ENCODE measurements around the gene RPS6KA5.

DNA sequence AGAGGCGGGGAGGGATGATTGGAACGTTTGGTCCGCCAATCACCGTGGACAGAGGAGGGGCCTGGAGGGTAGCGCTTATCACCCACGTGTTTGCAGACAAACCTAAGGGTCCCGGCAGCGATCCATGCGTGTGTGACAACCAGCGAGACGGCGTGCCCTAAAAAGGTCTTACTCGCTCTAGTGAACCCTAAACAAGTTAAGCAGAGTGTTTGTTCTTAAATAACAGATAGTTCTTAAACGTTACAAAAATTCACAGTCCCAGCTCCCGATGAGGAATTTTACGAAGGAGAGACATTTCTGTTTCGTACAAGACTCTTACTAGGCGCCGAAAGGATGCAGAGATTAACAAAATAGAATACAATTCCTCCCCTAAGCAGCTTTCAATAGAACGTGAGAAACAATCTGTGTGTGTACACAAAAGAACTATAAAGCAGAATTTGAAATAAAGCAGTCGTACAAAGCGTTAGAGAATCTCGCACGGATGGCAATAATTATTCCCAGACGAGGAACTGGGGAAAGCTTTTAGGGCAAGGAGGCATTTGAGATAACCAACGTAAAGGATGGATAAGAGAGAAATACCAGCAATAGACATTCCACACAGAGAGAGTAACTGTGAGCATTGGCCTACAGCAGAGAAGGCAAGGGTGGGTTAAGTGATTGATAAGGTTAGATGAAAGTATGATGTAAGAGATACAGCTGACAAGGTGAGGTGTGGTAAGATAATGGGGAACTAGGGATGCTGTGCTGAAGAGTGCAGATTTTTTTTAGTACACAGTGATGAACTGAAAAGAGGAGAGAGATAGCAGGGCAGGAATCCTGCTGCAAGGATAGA, 831 bp upstream of the RPS6KA5 start:
- no peak for TF ChIP-seq EZH2 (IDR thresholded peaks at IDR 0.05)
- TF ChIP-seq, protein P1, sequence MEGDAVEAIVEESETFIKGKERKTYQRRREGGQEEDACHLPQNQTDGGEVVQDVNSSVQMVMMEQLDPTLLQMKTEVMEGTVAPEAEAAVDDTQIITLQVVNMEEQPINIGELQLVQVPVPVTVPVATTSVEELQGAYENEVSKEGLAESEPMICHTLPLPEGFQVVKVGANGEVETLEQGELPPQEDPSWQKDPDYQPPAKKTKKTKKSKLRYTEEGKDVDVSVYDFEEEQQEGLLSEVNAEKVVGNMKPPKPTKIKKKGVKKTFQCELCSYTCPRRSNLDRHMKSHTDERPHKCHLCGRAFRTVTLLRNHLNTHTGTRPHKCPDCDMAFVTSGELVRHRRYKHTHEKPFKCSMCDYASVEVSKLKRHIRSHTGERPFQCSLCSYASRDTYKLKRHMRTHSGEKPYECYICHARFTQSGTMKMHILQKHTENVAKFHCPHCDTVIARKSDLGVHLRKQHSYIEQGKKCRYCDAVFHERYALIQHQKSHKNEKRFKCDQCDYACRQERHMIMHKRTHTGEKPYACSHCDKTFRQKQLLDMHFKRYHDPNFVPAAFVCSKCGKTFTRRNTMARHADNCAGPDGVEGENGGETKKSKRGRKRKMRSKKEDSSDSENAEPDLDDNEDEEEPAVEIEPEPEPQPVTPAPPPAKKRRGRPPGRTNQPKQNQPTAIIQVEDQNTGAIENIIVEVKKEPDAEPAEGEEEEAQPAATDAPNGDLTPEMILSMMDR (IDR thresholded peaks at IDR 0.05 in 2 of 3, conservative IDR thresholded peaks at IDR 0.05 in 1 of 3; ENCODE audit: borderline replicate concordance in 1 of 3, insufficient read depth in 1 of 3, low read depth in 2 of 3, low read length in 2 of 3), result no peak

Data from HCT116 (cell line).